ENCODE data around the gene HEATR5A.

HEATR5A gene

DNA sequence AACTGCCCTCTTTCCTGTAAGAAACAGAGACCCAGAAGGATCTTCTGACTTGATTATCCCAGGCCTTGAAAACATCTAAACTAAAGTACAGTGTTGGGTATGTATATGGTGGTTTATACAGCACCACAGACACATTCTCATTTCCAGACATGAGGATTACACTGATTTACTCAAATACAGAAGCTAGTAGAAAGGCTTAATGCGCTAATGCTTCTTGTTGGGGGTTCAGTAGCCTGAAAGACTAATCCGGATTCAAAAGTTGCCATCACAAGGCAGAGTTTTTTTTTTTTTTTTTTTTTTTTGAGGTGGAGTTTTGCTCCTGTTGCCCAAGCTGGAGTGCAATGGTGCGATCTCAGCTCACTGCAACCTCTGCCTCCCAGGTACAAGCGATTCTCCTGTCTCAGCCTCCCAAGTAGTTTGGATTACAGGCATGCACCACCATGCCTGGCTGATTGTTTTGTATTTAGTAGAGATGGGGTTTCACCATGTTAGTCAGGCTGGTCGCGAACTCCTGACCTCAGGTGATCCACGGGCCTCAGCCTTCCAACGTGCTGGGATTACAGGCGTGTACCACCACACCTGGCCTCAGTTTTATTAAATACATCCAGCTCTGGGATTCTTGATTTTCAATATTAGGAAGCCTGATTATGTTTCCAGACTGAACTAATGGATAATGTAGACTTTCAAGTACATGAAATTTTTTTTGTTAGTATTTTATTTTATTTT is 166.4 kb downstream of the HEATR5A start:
- ATAC-seq, result no peak
- no peak for TF ChIP-seq ISL1 (CRISPR knock-in tag; IDR thresholded peaks at IDR 0.05)
- TF ChIP-seq OSR1 (CRISPR knock-in tag; IDR thresholded peaks at IDR 0.05), result no peak
- no peak for TF ChIP-seq ZNF70 (CRISPR knock-in tag; IDR thresholded peaks at IDR 0.05)
- TF ChIP-seq GLIS3 (CRISPR knock-in tag; IDR thresholded peaks at IDR 0.05), result no peak
- TF ChIP-seq, protein P1, sequence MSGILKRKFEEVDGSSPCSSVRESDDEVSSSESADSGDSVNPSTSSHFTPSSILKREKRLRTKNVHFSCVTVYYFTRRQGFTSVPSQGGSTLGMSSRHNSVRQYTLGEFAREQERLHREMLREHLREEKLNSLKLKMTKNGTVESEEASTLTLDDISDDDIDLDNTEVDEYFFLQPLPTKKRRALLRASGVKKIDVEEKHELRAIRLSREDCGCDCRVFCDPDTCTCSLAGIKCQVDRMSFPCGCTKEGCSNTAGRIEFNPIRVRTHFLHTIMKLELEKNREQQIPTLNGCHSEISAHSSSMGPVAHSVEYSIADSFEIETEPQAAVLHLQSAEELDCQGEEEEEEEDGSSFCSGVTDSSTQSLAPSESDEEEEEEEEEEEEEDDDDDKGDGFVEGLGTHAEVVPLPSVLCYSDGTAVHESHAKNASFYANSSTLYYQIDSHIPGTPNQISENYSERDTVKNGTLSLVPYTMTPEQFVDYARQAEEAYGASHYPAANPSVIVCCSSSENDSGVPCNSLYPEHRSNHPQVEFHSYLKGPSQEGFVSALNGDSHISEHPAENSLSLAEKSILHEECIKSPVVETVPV (CRISPR knock-in tag; IDR thresholded peaks at IDR 0.05), result no peak
- no peak for TF ChIP-seq CREB5 (CRISPR knock-in tag; IDR thresholded peaks at IDR 0.05; ENCODE audit: low read depth)
- TF ChIP-seq ARNTL (CRISPR knock-in tag; IDR thresholded peaks at IDR 0.05; ENCODE audit: borderline replicate concordance, low read depth), result no peak
- no peak for TF ChIP-seq TOX (CRISPR knock-in tag; IDR thresholded peaks at IDR 0.05; ENCODE audit: borderline replicate concordance)
- TF ChIP-seq ZFP30 (CRISPR knock-in tag; IDR thresholded peaks at IDR 0.05), result no peak
- TF ChIP-seq RARB (CRISPR knock-in tag; IDR thresholded peaks at IDR 0.05), result no peak
- TF ChIP-seq BACH2 (CRISPR knock-in tag; IDR thresholded peaks at IDR 0.05; ENCODE audit: borderline replicate concordance), result no peak
- no peak for TF ChIP-seq ZNF565 (CRISPR knock-in tag; conservative IDR thresholded peaks at IDR 0.05; ENCODE audit: low read depth)
- no peak for TF ChIP-seq SNAI2 (CRISPR knock-in tag; IDR thresholded peaks at IDR 0.05)
- TF ChIP-seq, protein P2, sequence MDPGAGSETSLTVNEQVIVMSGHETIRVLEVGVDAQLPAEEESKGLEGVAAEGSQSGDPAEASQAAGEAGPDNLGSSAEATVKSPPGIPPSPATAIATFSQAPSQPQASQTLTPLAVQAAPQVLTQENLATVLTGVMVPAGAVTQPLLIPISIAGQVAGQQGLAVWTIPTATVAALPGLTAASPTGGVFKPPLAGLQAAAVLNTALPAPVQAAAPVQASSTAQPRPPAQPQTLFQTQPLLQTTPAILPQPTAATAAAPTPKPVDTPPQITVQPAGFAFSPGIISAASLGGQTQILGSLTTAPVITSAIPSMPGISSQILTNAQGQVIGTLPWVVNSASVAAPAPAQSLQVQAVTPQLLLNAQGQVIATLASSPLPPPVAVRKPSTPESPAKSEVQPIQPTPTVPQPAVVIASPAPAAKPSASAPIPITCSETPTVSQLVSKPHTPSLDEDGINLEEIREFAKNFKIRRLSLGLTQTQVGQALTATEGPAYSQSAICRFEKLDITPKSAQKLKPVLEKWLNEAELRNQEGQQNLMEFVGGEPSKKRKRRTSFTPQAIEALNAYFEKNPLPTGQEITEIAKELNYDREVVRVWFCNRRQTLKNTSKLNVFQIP (CRISPR knock-in tag; IDR thresholded peaks at IDR 0.05; ENCODE audit: borderline replicate concordance, low read depth), result no peak
- no peak for TF ChIP-seq ZC3H10 (CRISPR knock-in tag; IDR thresholded peaks at IDR 0.05)

DNA sequence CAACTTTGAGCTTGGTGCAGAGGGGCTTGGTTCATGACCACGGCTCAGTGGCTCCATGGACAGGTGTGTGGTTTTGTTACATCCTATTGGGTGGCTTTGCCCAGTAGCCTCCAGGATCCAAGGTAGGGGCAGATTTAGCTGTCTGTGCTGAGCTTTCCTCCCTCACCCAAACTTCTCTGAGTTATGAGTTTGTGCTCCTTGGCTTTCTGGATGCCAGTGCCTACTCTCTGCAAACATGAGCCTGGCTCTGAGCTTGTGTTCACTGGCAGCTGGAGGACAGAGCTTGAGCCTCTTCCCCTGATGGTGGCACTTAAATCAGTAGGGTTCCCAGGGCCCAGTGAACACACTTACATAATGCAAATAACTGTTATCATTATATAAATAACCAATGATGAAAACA is 167.5 kb downstream of the HEATR5A start:
- no peak; the same call in 2 of the 3 replicates for ATAC-seq
- TF ChIP-seq TCF4 (CRISPR knock-in tag; IDR thresholded peaks at IDR 0.05; ENCODE audit: borderline replicate concordance), result no peak
- no peak for TF ChIP-seq ZFP30 (CRISPR knock-in tag; IDR thresholded peaks at IDR 0.05)
- no peak for TF ChIP-seq ISL1 (CRISPR knock-in tag; IDR thresholded peaks at IDR 0.05)
- TF ChIP-seq ARNTL (CRISPR knock-in tag; IDR thresholded peaks at IDR 0.05; ENCODE audit: borderline replicate concordance, low read depth), result no peak
- no peak for TF ChIP-seq PPARA (CRISPR knock-in tag; IDR thresholded peaks at IDR 0.05; ENCODE audit: borderline replicate concordance)
- TF ChIP-seq, protein P1 (CRISPR knock-in tag; IDR thresholded peaks at IDR 0.05), result no peak

DNA sequence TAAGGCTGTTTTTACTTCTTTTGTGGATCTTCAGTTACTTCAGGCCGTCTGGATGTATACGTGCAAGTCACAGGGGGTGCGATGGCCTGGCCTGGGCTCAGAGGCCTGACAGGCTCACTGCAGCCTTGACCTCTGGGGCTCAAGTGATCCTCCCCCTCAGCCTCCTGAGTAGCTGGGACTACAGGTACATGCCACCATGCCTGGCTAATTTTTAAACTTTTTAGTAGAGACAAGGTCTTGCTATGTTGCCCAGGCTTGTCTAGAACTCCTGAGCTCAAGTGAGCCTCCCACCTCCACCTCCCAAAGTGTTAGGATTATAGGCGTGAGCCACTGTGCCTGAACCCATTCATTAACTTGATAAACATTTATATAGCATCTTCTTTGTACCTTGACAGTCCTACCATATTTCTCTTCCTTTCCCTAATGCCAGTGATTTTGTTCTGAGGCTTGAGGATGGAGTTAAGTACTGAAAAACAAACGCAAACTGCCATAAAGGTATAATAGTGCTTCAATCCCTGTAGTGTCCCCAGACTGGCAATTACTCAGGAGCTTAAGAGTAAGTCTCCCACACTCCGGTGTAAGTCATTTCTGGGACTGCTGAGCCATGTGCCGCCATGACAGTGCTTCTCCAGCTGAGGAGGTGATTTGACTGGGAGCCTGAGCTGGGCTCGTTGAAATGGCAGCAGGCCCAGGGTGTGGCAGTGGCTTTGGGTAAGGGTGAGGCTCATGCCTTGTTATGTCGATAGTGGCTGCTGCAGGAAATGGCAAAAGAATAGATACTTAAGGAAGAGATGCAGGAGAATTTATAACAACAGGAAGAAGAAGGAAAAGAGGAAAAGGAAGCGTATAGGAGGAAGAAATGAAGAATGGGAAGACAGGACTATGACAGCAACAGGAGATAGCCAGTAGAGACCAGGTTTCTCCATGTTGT is 169.1 kb downstream of the HEATR5A start:
- no peak for ATAC-seq
- TF ChIP-seq, protein P3, sequence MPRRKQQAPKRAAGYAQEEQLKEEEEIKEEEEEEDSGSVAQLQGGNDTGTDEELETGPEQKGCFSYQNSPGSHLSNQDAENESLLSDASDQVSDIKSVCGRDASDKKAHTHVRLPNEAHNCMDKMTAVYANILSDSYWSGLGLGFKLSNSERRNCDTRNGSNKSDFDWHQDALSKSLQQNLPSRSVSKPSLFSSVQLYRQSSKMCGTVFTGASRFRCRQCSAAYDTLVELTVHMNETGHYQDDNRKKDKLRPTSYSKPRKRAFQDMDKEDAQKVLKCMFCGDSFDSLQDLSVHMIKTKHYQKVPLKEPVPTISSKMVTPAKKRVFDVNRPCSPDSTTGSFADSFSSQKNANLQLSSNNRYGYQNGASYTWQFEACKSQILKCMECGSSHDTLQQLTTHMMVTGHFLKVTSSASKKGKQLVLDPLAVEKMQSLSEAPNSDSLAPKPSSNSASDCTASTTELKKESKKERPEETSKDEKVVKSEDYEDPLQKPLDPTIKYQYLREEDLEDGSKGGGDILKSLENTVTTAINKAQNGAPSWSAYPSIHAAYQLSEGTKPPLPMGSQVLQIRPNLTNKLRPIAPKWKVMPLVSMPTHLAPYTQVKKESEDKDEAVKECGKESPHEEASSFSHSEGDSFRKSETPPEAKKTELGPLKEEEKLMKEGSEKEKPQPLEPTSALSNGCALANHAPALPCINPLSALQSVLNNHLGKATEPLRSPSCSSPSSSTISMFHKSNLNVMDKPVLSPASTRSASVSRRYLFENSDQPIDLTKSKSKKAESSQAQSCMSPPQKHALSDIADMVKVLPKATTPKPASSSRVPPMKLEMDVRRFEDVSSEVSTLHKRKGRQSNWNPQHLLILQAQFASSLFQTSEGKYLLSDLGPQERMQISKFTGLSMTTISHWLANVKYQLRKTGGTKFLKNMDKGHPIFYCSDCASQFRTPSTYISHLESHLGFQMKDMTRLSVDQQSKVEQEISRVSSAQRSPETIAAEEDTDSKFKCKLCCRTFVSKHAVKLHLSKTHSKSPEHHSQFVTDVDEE (CRISPR knock-in tag; IDR thresholded peaks at IDR 0.05), result no peak
- TF ChIP-seq, protein P2 (CRISPR knock-in tag; IDR thresholded peaks at IDR 0.05; ENCODE audit: borderline replicate concordance, low read depth), result no peak
- no peak for TF ChIP-seq BACH2 (CRISPR knock-in tag; IDR thresholded peaks at IDR 0.05; ENCODE audit: borderline replicate concordance)
- TF ChIP-seq ZC3H10 (CRISPR knock-in tag; IDR thresholded peaks at IDR 0.05), result no peak
- TF ChIP-seq ZNF565 (CRISPR knock-in tag; conservative IDR thresholded peaks at IDR 0.05; ENCODE audit: low read depth), result no peak
- TF ChIP-seq RARB (CRISPR knock-in tag; IDR thresholded peaks at IDR 0.05), result no peak
- no peak for TF ChIP-seq CSDC2 (CRISPR knock-in tag; IDR thresholded peaks at IDR 0.05)
- TF ChIP-seq ARNTL (CRISPR knock-in tag; IDR thresholded peaks at IDR 0.05; ENCODE audit: borderline replicate concordance, low read depth), result no peak
- TF ChIP-seq ZFP30 (CRISPR knock-in tag; IDR thresholded peaks at IDR 0.05), result no peak
- no peak for TF ChIP-seq CREB5 (CRISPR knock-in tag; IDR thresholded peaks at IDR 0.05; ENCODE audit: low read depth)
- TF ChIP-seq ZNF70 (CRISPR knock-in tag; IDR thresholded peaks at IDR 0.05), result no peak
- no peak for TF ChIP-seq SNAI2 (CRISPR knock-in tag; IDR thresholded peaks at IDR 0.05)
- TF ChIP-seq ISL1 (CRISPR knock-in tag; IDR thresholded peaks at IDR 0.05), result no peak
- TF ChIP-seq ZNF8 (CRISPR knock-in tag; IDR thresholded peaks at IDR 0.05), result no peak
- no peak for TF ChIP-seq ESRRG (CRISPR knock-in tag; IDR thresholded peaks at IDR 0.05)
- TF ChIP-seq ZFP3 (CRISPR knock-in tag; IDR thresholded peaks at IDR 0.05), result no peak
- no peak for TF ChIP-seq GLIS3 (CRISPR knock-in tag; IDR thresholded peaks at IDR 0.05)
- no peak for TF ChIP-seq TCF4 (CRISPR knock-in tag; IDR thresholded peaks at IDR 0.05; ENCODE audit: borderline replicate concordance)
- no peak for TF ChIP-seq TOX (CRISPR knock-in tag; IDR thresholded peaks at IDR 0.05; ENCODE audit: borderline replicate concordance)

Data from SK-N-SH treated with all-trans-retinoic acid at 6 μM for 48 hours (cell line).